ENCODE measurements around the gene ZNF446.

DNA sequence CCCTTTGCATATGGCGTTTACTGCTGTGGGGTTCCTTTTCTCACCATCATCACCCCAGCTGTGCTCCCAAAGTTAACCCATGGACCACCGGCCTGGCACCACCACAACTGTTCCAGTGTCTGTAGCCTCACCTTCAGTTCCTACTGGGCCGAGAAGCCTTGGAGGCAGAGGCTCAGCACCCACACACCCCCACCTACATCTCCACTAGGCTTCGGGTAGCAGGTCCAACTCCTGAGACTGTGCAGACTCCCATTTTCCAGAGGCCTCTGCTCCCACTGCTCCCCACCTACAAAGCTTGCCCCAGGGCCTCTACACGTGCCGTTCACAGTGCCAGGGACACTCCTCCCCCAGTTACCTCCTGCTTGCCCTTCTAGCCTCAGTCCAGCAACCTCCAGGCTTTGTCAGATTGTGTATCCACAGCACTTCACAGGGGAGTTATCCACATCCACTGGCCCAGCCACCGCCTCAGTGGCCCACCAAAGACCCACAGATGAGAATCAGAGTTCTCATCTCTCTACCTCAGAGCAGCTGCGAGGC lies 21.6 kb downstream of the ZNF446 start:
- TF ChIP-seq, protein P1, sequence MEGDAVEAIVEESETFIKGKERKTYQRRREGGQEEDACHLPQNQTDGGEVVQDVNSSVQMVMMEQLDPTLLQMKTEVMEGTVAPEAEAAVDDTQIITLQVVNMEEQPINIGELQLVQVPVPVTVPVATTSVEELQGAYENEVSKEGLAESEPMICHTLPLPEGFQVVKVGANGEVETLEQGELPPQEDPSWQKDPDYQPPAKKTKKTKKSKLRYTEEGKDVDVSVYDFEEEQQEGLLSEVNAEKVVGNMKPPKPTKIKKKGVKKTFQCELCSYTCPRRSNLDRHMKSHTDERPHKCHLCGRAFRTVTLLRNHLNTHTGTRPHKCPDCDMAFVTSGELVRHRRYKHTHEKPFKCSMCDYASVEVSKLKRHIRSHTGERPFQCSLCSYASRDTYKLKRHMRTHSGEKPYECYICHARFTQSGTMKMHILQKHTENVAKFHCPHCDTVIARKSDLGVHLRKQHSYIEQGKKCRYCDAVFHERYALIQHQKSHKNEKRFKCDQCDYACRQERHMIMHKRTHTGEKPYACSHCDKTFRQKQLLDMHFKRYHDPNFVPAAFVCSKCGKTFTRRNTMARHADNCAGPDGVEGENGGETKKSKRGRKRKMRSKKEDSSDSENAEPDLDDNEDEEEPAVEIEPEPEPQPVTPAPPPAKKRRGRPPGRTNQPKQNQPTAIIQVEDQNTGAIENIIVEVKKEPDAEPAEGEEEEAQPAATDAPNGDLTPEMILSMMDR (IDR thresholded peaks at IDR 0.05; ENCODE audit: low read length) = no peak
- no peak for TF ChIP-seq EZH2 (IDR thresholded peaks at IDR 0.05; ENCODE audit: borderline replicate concordance, low read length)

Data from OCI-LY1 (cell line).